ENCODE results near the gene CNIH2. TPM values are rescaled to one million over a fixed set of nuclear protein-coding genes. Genes with fewer than 3 reads are reported as not detected.
"Not testable (repeated sequence)": the region's sequence is repeated elsewhere in the genome, so short reads cannot be mapped to it uniquely, and the experiment has no call there.

Gene CNIH2
- total RNA-seq: 33.1 TPM

GRCh38 chr11:66277471-66278362, at the start of gene CNIH2:
Gene CNIH2 (plus strand): TSS chr11:66278175. CDS start chr11:66278457, 282 bp downstream.
- no peak for DNase-seq

- no peak for DNase-seq
Observed at GRCh38 chr11:66228521-66228920, 49.5 kb upstream of the CNIH2 start.

GRCh38 chr11:66230156-66230555, 47.8 kb upstream of the CNIH2 start:
- no peak for DNase-seq

DNA sequence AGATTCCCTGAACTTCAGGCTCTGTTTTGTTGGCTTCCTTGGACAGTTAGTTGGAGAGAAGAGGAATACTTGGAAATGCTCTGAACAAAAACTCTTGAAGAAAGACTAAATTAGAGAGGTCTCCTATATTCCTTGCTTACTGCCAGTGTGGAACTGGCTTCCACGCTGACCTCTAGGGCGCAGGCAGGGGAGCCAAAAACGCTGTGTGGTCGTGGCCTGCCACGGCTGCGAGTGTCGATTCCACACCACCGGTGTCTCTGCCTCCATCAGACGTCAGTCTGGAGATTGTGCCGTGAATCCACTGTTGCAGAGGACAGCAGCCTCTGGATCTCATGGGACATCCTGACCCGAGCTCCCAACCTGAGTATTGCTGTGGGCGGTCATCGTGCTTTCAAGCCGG, 47.0 kb upstream of the CNIH2 start:
- DNase-seq: no peak

DNA sequence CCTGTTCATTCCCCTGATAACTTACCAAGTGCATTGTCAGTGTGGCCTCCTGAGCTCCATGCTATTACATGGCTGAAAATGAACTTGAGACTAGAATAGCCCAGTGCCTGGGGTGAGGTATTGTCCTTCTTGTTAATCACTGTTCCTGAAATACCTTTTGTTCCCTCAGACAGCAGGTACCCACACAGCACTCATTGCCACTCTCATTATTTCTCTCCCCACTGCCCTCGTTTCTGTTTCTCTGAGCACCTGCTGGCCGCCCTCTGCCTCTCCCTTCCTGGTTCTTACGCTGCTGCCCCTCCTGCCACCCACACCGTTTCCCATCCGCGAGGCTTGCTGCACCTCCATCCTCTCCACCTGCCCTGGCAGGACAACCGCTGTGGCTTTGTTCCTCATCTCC, 46.4 kb upstream of the CNIH2 start:
- DNase-seq: no peak

DNA sequence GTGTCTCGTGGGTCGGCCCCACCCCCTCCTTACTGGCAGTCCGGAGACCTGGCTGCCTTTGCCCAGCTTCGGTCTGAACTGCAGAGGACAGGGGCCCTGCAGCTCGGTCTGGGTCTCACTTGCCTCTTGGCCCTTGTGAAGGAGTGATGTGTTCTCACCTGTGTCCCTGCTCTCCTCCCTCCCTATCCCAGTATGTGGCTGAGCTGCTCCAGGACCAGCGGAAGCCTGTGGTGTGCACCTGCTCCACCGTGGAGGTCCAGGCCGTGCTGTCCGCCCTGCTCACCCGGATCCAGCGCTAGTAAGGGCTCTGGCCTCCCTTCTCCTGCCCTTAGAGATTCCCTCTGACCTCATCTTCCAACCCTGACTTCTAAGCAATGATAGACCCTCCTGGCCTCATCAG, 45.2 kb upstream of the CNIH2 start:
- no peak for DNase-seq

- no peak for DNase-seq
Observed at GRCh38 chr11:66233301-66233700, 44.7 kb upstream of the CNIH2 start.

GRCh38 chr11:66235141-66235540, 42.8 kb upstream of the CNIH2 start:
- no peak for DNase-seq

GRCh38 chr11:66237867-66238266, 40.1 kb upstream of the CNIH2 start:
- no peak for DNase-seq

DNA sequence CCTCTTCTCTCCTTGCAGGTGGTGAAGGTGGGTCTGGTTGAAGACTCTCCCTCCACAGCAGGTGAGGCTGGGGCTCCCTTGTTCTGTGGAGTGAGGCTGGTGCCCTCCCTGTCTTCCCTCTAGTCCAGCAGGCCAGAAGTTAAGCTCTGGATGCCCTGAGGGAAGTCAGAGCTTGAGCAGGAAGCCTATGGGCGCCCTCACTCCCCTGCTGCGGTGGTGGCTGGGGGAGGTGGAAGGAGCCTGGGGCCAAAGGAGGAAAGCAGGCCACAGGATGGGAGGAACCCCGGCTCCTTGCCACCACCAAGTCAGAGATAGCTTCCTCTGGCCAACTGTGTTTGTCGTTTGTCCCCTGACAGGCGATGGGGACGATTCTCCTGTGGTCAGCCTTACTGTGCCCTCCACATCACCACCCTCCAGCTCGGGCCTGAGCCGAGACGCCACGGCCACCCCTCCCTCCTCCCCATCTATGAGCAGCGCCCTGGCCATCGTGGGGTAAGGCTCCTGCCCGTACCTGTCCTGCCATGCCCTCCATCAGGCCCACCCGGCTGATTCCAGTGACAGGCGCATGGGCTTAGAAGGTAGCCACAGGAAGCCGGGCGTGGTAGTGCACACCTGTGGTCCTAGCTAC, 39.1 kb upstream of the CNIH2 start:
- no peak for DNase-seq

DNA sequence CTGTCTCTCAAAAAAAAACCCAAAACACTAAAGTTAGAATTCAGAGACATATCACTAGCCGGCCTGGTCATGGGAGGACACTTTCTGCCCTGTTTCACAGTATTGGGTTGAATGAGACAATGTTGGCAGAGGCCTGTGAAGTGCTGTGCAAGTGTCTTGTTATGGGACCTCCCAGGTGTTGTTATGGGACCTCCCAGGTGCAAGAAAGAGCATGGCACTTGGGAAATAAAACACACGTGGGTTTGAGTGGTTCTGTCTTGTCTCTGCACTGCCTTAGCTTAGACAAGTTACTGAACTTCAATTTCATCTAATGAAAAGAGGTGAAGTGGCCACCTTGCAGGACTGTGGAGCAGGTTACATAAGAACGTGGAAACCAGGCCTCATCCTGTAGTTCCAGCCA, 38.5 kb upstream of the CNIH2 start:
- no peak for DNase-seq

GRCh38 chr11:66239998-66240780, 37.8 kb upstream of the CNIH2 start:
- DNase-seq: no peak

- no peak for DNase-seq
Observed at GRCh38 chr11:66240781-66241136, 37.2 kb upstream of the CNIH2 start.

GRCh38 chr11:66242095-66242765, 35.7 kb upstream of the CNIH2 start:
- DNase-seq: no peak

DNA sequence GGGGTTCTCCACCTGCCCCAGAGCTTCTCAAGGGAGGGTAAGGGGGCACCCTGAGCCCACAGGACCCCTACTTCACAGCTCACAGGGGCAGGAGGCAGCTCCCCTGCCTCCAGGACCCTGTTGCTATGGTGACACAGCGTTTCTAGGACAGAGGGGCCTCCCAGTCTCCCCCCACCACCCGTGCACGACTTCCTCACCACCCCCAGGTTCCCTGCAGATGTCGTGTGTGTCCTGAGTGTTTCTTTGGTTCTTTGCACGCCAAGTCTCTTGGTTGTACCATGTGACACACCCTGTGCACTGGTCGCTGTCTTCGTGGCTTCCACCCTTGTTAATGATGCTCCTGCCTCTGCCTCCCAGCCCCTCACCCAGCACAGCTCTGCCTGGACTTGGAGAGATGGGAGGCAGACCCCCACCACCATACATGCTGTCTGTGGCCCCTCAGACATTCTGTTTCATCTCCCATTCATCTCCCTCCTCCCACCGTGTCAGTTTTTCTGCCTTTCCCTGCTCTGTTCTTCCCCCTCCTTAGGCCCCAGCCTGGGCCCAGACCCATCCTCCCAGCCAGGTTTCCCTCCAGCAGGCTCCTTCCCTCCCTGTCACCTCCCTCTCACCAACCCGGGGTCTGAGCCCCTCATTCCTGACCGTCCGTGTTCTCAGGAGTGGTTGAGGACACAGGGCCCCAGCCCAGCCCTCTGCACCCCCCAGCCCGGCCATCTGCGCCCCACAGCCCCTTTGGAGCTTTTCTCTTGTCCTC, 34.0 kb upstream of the CNIH2 start:
- DNase-seq: no peak

DNA sequence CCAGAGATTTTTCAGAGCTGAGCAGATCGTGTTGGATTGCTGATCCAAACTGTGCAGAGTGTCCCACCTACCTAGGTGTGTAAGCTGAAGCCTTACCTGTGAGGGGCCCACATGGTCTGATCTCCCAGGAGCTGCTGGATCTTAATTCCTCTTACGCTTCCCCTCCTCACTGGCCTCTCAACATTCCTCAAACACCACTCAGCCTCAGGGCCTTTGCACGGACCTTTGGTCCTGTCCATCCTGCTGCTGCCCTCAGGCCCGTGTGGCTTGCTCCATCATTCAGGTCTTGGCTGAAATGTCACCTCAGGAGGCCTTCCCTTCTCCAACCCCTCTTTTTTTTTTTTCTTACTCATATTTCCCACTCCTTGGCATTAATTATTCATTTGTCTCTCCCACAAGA, 30.7 kb upstream of the CNIH2 start:
- no peak for DNase-seq

DNA sequence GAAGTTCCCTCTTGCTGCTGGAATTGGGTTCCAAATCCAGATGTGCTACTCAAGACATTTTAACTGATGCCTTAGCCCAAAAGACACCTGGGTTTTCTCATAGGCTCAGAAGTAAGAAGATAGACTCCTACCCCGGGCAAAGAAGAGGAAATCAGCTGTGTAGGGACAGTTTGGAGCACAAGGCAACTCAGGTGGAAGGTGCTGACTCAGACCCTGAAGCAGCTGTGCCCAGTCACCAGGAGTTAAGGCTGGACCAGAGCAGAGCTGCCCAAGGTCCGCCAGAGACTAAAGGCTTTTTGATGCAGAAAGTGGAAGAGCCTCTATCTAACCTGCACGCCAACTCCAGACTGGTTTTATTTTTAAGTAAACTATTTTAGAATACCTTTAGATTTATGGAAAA, 30.2 kb upstream of the CNIH2 start:
- DNase-seq: no peak

DNA sequence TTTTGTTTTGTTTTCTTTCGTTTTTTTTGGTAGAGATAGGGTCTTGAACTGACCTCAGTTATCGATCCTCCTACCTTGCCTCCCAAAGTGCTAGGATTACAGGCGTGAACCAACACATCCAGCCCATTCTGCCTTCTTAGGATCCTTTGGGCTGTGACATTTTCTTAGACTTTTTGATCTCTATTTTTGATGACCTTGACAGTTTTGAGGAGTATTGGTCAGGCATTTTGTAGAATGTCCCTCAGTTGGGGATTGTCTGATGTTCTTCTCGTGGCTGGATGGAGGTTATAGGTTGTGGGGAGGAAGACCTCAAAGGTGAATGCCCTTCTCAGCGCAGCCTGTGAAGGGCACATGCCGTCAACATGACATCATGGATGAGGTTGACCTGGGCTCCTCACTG, 29.1 kb upstream of the CNIH2 start:
- no peak for DNase-seq

DNA sequence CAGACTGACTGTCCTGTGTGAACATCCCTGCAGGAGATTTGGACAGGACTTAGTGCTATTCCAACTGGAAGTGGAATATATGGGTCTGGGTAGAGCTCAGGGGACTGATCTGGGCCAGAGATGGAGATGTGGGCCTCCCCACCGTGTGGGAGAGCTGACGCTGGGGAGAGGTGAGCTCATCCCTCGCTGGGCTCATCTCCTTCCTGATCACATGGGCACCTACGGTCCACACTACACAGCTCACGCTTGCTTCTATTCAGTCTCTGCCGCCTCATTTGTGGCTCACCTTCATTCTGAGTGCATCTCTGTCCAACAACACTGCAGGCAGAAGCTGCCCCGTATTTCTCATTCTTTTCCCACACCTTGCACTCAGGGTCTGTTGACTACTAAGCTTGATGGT, 26.2 kb upstream of the CNIH2 start:
- no peak for DNase-seq

DNA sequence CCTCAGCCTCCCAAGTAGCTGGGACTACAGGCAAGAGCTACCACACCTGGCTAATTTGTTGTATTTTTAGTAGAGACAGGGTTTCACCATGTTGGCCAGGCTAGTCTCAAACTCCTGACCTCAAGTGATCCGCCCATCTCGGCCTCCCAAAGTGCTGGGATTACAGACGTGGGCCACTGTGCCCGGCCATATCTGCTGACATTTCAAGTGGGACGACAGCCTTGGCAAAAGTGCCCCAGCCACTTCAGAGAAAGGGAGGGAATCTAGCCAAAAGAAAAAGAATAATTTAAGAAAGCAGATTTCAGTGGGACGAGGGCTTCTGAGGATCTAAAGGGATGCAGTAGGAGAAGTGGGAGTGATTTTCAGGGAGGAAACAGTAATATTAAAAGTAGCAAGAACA, 24.9 kb upstream of the CNIH2 start:
- not testable (repeated sequence) for DNase-seq

- DNase-seq: no peak
Observed at GRCh38 chr11:66258473-66258893, 19.5 kb upstream of the CNIH2 start.

DNA sequence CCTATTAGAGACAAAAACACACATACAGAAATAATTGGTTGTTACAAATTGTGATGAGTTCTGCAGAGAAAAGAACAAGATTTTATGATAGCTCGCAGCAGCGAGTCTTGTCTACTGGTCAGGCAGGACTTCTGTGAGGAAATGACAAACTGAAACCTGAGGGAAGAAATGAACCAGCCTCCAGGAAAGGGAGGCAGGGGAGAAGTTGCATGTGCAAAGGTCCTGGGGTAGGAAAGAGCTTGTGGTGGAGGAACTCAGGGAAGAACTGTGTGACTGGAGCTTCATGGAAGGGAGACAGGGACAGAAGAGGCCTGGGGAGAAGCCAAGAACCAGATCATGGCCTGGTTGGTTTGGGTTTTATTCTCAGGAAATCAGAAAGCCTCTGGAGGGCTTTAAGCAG, 18.8 kb upstream of the CNIH2 start:
- no peak for DNase-seq

All from occipital lobe (tissue), 2 donors.